ENCODE data around the gene YRDC.

Gene YRDC, protein sequence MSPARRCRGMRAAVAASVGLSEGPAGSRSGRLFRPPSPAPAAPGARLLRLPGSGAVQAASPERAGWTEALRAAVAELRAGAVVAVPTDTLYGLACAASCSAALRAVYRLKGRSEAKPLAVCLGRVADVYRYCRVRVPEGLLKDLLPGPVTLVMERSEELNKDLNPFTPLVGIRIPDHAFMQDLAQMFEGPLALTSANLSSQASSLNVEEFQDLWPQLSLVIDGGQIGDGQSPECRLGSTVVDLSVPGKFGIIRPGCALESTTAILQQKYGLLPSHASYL

DNA sequence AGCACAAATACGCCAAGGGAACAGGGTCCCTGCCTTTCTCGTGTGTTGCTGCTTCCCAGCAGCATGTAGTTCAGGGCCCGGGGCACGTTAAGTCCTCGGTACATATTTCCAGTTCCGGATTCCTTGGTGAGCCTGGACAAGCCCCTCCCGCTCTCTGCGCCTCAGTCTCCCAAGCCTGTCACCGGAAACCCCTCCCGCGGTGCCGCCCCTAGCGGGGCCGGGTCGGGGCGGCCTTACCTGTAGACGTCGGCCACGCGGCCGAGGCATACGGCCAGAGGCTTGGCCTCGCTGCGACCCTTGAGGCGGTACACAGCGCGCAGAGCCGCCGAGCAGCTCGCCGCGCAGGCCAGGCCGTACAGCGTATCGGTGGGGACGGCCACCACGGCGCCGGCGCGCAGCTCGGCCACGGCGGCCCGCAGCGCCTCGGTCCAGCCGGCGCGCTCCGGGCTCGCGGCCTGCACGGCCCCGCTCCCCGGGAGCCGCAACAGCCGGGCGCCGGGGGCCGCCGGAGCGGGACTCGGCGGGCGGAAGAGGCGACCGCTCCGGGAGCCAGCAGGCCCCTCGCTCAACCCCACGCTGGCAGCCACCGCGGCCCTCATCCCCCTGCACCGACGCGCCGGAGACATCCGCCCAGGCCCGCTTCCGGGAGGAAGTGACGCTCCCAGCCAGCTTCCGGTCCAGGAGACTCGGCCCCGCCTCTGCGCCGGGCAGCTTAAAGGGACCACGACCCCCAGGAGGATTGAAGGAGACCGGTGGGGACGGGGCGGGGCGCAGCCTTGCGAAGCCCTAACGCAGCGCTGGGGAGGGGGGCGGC lies at the start of gene YRDC, which contains the start of gene C1orf122:
YRDC (minus strand) TSS at position 654 of the 814 bp plus-strand sequence; CDS start at position 626, 28 bp downstream.
C1orf122 (plus strand) TSS at position 236 of the 814 bp plus-strand sequence. CDS start 615 bp downstream, outside the sequence.
- H3K36me3 ChIP-seq (ENCODE audit: control insufficient read depth in 1 of 2, insufficient read depth in 2 of 2, low read length in 2 of 2), result peaks cover 30 to 37% of the 10 kb centered on the region in 2 donors
- no peaks in the 10 kb centered on the region for H3K27me3 ChIP-seq (ENCODE audit: low read depth, low read length)
- peaks cover 9 to 35% of the 10 kb centered on the region in 2 donors for H3K4me1 ChIP-seq (ENCODE audit: control insufficient read depth in 1 of 2, insufficient read depth in 2 of 2, low read length in 2 of 2)
- H3K27ac ChIP-seq (ENCODE audit: low read length), result peak within 1 kb of the TSS; percentile 80
- H3K9me3 ChIP-seq (ENCODE audit: control insufficient read depth in 1 of 2, low read length in 2 of 2), result no peaks in the 10 kb centered on the region
- H3K4me3 ChIP-seq (ENCODE audit: low read depth in 1 of 2, low read length in 2 of 2), result peak within 1 kb of the TSS; percentile 81 to 95

GRCh38 chr1:37854406-37854805 lies 46.4 kb upstream of the YRDC start:
- H3K27ac ChIP-seq (ENCODE audit: low read length), result no peak overlapping the region
- H3K9me3 ChIP-seq (ENCODE audit: control insufficient read depth in 1 of 2, low read length in 2 of 2), result no peaks in the 10 kb centered on the region
- peaks cover 16 to 42% of the 10 kb centered on the region in 2 donors for H3K4me1 ChIP-seq (ENCODE audit: control insufficient read depth in 1 of 2, insufficient read depth in 2 of 2, low read length in 2 of 2)
- no peaks in the 10 kb centered on the region for H3K27me3 ChIP-seq (ENCODE audit: low read depth, low read length)
- peaks cover 11 to 18% of the 10 kb centered on the region in 2 donors for H3K36me3 ChIP-seq (ENCODE audit: control insufficient read depth in 1 of 2, insufficient read depth in 2 of 2, low read length in 2 of 2)
- no peak overlapping the region for H3K4me3 ChIP-seq (ENCODE audit: low read depth in 1 of 2, low read length in 2 of 2)

GRCh38 chr1:37853157-37853556 lies 45.1 kb upstream of the YRDC start:
- Histone ChIP-seq H3K27me3 (ENCODE audit: low read depth, low read length) (no peaks in the 10 kb centered on the region), H3K36me3 (ENCODE audit: control insufficient read depth in 1 of 2, insufficient read depth in 2 of 2, low read length in 2 of 2) (peaks cover 11 to 18% of the 10 kb centered on the region in 2 donors), H3K4me1 (ENCODE audit: control insufficient read depth in 1 of 2, insufficient read depth in 2 of 2, low read length in 2 of 2) (peaks cover 10 to 34% of the 10 kb centered on the region in 2 donors), H3K9me3 (ENCODE audit: control insufficient read depth in 1 of 2, low read length in 2 of 2) (no peaks in the 10 kb centered on the region), H3K4me3 (ENCODE audit: low read depth in 1 of 2, low read length in 2 of 2) (no peak overlapping the region), H3K27ac (ENCODE audit: low read length) (no peak overlapping the region)

DNA sequence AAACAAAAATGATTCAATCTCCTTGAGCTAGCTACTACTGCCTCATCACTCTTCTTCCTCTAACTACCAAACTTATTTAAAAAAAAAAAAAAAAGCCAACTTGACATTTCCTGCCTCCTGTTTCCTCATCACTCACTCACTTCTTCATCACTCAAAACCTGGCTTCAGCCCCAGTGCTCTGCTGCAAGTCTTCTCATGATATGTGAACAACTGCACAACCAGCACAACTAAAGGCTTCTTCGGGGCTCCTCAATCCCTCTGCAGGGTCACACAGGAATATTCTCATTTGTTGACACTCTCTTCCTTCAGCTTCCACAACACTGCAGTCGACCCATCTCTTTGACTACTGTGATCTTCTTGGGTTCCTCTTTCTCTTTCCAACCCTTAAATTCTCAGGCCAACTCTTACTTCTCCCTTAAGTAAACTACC lies 43.8 kb upstream of the YRDC start:
- no peaks in the 10 kb centered on the region for H3K9me3 ChIP-seq (ENCODE audit: control insufficient read depth in 1 of 2, low read length in 2 of 2)
- no peak overlapping the region for H3K27ac ChIP-seq (ENCODE audit: low read length)
- peaks cover 11 to 35% of the 10 kb centered on the region in 2 donors for H3K4me1 ChIP-seq (ENCODE audit: control insufficient read depth in 1 of 2, insufficient read depth in 2 of 2, low read length in 2 of 2)
- no peaks in the 10 kb centered on the region for H3K27me3 ChIP-seq (ENCODE audit: low read depth, low read length)
- peaks cover 5 to 11% of the 10 kb centered on the region in 2 donors for H3K36me3 ChIP-seq (ENCODE audit: control insufficient read depth in 1 of 2, insufficient read depth in 2 of 2, low read length in 2 of 2)
- no peak overlapping the region for H3K4me3 ChIP-seq (ENCODE audit: low read depth in 1 of 2, low read length in 2 of 2)

DNA sequence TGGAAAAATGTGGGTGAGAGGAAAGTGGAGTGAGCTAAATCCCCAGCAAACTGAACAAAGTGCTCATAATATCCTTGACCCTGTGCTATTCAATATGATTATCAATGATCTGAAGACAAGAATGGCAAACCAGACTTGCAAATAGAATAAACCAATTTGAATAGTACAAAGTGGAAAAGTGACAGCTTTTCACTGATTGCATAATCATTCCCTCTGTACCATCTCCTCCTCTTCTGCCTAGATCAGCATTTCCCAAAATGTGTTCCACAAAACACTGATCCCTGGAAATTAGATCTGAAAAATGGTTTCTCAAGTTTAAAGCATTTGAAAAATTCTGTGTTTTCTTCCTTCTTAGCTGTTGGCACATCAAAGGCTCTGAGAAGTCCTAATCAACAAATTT lies 43.3 kb upstream of the YRDC start:
- Histone ChIP-seq H3K4me3 (ENCODE audit: low read depth in 1 of 2, low read length in 2 of 2) (no peak overlapping the region), H3K36me3 (ENCODE audit: control insufficient read depth in 1 of 2, insufficient read depth in 2 of 2, low read length in 2 of 2) (peaks cover 5 to 11% of the 10 kb centered on the region in 2 donors), H3K9me3 (ENCODE audit: control insufficient read depth in 1 of 2, low read length in 2 of 2) (no peaks in the 10 kb centered on the region), H3K4me1 (ENCODE audit: control insufficient read depth in 1 of 2, insufficient read depth in 2 of 2, low read length in 2 of 2) (peaks cover 12 to 31% of the 10 kb centered on the region in 2 donors), H3K27me3 (ENCODE audit: low read depth, low read length) (no peaks in the 10 kb centered on the region), H3K27ac (ENCODE audit: low read length) (no peak overlapping the region)

DNA sequence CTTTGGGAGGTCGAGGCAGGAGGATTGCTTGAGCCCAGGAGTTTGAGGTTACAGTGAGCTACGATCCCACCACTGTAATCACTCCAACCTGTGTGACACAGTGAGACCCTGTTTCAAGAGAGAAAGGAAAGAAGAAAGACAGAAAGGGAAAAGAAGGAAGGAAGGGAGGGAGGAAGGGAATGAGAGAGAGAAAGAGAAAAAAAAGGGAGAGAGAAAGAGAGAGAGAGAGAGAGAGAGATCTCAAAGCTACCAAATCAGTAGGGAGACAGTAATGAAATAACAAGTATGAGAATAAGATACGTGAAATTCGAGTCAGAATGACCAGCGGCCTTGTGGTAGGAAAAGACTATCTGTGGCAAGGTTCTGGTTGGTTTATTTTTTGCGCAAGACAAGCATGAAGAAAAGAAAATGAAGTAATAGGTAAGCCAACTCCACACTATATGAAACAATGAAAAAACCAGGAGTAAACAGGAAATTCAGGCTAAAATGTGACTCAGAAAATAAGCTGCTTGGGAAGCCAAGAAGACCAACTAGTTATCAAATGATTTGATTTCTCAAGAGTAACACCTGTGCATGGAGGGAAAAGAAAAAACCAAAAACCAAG lies 42.4 kb upstream of the YRDC start:
- peaks cover 12 to 29% of the 10 kb centered on the region in 2 donors for H3K4me1 ChIP-seq (ENCODE audit: control insufficient read depth in 1 of 2, insufficient read depth in 2 of 2, low read length in 2 of 2)

GRCh38 chr1:37849480-37849879 lies 41.5 kb upstream of the YRDC start:
- Histone ChIP-seq H3K27ac (ENCODE audit: low read length) (no peak overlapping the region), H3K4me1 (ENCODE audit: control insufficient read depth in 1 of 2, insufficient read depth in 2 of 2, low read length in 2 of 2) (peaks cover 12 to 26% of the 10 kb centered on the region in 2 donors), H3K27me3 (ENCODE audit: low read depth, low read length) (no peaks in the 10 kb centered on the region), H3K9me3 (ENCODE audit: control insufficient read depth in 1 of 2, low read length in 2 of 2) (no peaks in the 10 kb centered on the region), H3K4me3 (ENCODE audit: low read depth in 1 of 2, low read length in 2 of 2) (no peak overlapping the region), H3K36me3 (ENCODE audit: control insufficient read depth in 1 of 2, insufficient read depth in 2 of 2, low read length in 2 of 2) (peaks cover 5 to 8% of the 10 kb centered on the region in 2 donors)

More for the DNA sequence above, 42.4 kb upstream of the YRDC start:
- Histone ChIP-seq H3K27me3 (ENCODE audit: low read depth, low read length) (no peaks in the 10 kb centered on the region), H3K27ac (ENCODE audit: low read length) (no peak overlapping the region), H3K36me3 (ENCODE audit: control insufficient read depth in 1 of 2, insufficient read depth in 2 of 2, low read length in 2 of 2) (peaks cover 5 to 14% of the 10 kb centered on the region in 2 donors), H3K4me3 (ENCODE audit: low read depth in 1 of 2, low read length in 2 of 2) (no peak overlapping the region), H3K9me3 (ENCODE audit: control insufficient read depth in 1 of 2, low read length in 2 of 2) (no peaks in the 10 kb centered on the region)

DNA sequence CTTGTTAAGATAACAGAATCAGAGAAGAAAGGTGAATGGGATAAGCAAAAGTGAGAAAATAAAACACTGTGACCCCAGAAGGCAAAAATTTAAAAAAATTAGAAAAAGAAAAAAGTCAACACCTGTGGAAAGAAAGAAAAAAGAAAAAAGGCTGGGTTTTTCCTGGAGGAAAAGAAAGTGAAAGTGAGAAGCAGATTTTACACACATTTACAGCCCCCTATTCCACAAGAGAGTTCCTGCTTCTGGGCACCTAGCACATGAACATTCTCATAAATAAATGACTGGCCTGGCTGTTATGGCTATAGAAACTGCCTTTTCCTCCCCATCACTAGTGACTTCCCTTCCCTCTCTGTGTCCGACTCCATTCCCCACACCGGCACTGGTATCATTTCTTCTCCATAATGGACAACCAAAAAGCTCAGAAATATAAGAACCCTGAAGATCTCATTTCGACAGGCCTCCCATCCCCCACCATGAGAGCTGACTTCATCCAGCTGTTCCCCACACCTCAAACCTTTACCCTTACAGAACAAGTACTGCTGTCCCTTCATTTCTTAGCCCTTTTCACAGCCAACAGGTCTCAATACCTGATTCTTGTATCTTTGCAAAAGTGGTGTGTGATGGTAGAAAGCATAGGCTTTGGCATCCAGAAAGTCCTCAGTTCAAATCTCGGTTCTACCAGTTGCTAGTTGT lies 38.8 kb upstream of the YRDC start:
- Histone ChIP-seq H3K4me1 (ENCODE audit: control insufficient read depth in 1 of 2, insufficient read depth in 2 of 2, low read length in 2 of 2) (peaks cover 12 to 22% of the 10 kb centered on the region in 2 donors), H3K27ac (ENCODE audit: low read length) (peak overlapping the region; percentile 48), H3K4me3 (ENCODE audit: low read depth in 1 of 2, low read length in 2 of 2) (peak overlapping the region in 1 of 2 donors; percentile 30), H3K9me3 (ENCODE audit: control insufficient read depth in 1 of 2, low read length in 2 of 2) (no peaks in the 10 kb centered on the region), H3K36me3 (ENCODE audit: control insufficient read depth in 1 of 2, insufficient read depth in 2 of 2, low read length in 2 of 2) (peaks cover 0 to 8% of the 10 kb centered on the region in 2 donors), H3K27me3 (ENCODE audit: low read depth, low read length) (no peaks in the 10 kb centered on the region)

GRCh38 chr1:37845786-37846185 lies 37.8 kb upstream of the YRDC start:
- Histone ChIP-seq H3K36me3 (ENCODE audit: control insufficient read depth in 1 of 2, insufficient read depth in 2 of 2, low read length in 2 of 2) (peaks cover 0 to 12% of the 10 kb centered on the region in 2 donors), H3K9me3 (ENCODE audit: control insufficient read depth in 1 of 2, low read length in 2 of 2) (no peaks in the 10 kb centered on the region), H3K4me3 (ENCODE audit: low read depth in 1 of 2, low read length in 2 of 2) (no peak overlapping the region), H3K4me1 (ENCODE audit: control insufficient read depth in 1 of 2, insufficient read depth in 2 of 2, low read length in 2 of 2) (peaks cover 4 to 18% of the 10 kb centered on the region in 2 donors), H3K27me3 (ENCODE audit: low read depth, low read length) (no peaks in the 10 kb centered on the region), H3K27ac (ENCODE audit: low read length) (no peak overlapping the region)

DNA sequence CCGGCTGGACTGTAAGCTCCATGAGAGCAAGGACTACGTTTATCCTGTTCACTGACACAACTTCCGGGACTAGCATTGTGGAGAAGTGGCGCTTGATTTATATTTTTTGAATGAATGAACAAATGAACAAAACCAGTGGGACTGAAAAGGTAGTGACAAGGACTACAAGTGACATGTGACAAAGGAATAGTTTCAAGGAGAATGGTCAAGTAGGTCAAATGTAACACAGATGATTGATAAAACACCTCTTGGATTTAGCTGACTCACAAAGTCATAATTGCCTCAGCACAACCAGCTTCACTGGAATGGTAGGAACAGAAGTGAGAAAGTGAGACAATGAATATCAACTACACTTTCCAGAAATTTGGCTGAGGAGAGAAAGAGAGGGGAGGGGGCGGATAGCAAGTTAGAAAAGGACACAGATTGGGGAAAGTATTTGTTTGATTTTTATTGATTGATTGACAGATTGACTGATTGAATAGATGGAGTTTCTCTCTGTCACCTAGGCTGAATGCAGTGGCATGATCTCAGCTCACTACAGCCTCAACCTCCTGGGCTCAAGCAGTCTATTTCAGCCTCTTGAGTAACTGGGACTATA lies 37.1 kb upstream of the YRDC start:
- Histone ChIP-seq H3K27me3 (ENCODE audit: low read depth, low read length) (no peaks in the 10 kb centered on the region), H3K36me3 (ENCODE audit: control insufficient read depth in 1 of 2, insufficient read depth in 2 of 2, low read length in 2 of 2) (peaks cover 6 to 19% of the 10 kb centered on the region in 2 donors), H3K4me3 (ENCODE audit: low read depth in 1 of 2, low read length in 2 of 2) (no peak overlapping the region), H3K27ac (ENCODE audit: low read length) (no peak overlapping the region), H3K4me1 (ENCODE audit: control insufficient read depth in 1 of 2, insufficient read depth in 2 of 2, low read length in 2 of 2) (peaks cover 3 to 14% of the 10 kb centered on the region in 2 donors), H3K9me3 (ENCODE audit: control insufficient read depth in 1 of 2, low read length in 2 of 2) (no peaks in the 10 kb centered on the region)

All from muscle layer of duodenum (tissue), 2 donors.